Ascending aorta (tissue), 2 donors: Measurements from ENCODE around the gene ITIH1. TPM values are rescaled to one million over a fixed set of nuclear protein-coding genes. Genes with fewer than 3 reads are reported as not detected.

Experiments used
- DNase-seq, 2 donors: peaks; one replicate each; pipeline ENCODE4 v3.0.0-alpha.2; 2019; ENCODE audit warnings: low spot score in 2 of 2
- H3K27ac ChIP-seq, 2 donors: fragments of 200-600 bp; sonication (generic); one replicate each; pipeline ENCODE4 v1.5.1; 2016 to 2017; ENCODE audit warnings: mild to moderate bottlenecking in 1 of 2
- H3K27me3 ChIP-seq: fragments of 200-600 bp; sonication (generic); one replicate; pipeline ENCODE4 v1.5.1; 2017
- H3K36me3 ChIP-seq, 2 donors: fragments of 200-600 bp; sonication (generic); one replicate each; pipeline ENCODE4 v1.5.1; 2016
- H3K4me1 ChIP-seq, 2 donors: fragments of 200-600 bp; sonication (generic); one replicate each; pipeline ENCODE4 v1.5.1; 2016 to 2017; ENCODE audit warnings: mild to moderate bottlenecking in 1 of 2
- H3K4me3 ChIP-seq, 2 donors: fragments of 200-600 bp; sonication (generic); one replicate each; pipeline ENCODE4 v1.5.1; 2016 to 2017; ENCODE audit warnings: mild to moderate bottlenecking in 1 of 2
- H3K9me3 ChIP-seq, 2 donors: fragments of 200-600 bp; sonication (generic); one replicate each; pipeline ENCODE4 v1.5.1; 2016
- intact Hi-C: fragments of 100-400 bp; cut with DNase I; formaldehyde crosslinking; loops from one replicate; pipeline ENCODE4 v1.15.1; 2023
- total RNA-seq: library from RNA; depleted of rRNA; stranded (reverse); fragments of >200 nt; gene quantifications from one replicate; pipeline ENCODE4 v1.1.0, GENCODE V29; 2016
- TF ChIP-seq, protein P1 (sequence below), 3 experiments: fragments of 200-600 bp in 2 of 3; fragments of 450-650 bp in 1 of 3; sonication (generic) in 2 of 3; IDR thresholded peaks; one replicate each; pipeline ENCODE4 v1.5.1; 2016 to 2019; ENCODE audit warnings: antibody characterized with exemption in 3 of 3, mild to moderate bottlenecking in 1 of 3, moderate library complexity in 1 of 3

ITIH1 gene
- total RNA-seq, 1 donor from 2014 or later = 2.0 TPM

DNA sequence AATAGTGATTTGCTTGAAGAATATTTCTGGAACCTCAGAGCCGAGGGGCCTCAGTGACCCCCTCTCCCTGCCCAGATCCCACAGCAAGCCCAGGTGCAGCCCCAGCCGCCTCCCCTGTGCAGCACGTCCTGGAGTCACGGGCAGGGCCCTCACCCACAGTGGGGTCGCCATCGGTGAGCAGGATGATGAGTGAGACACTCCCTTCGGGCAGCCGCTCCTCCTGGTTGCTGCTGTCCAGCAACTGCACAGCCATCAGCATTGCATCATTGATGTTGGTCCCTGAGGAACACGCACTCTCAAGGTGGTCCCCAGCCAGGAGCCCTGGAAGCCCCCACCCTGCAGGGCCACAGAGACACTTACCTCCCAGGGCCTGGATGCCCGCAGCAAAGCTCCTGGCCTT is 46.6 kb downstream of the ITIH1 start:
- Histone ChIP-seq H3K27me3 (no peaks in the 10 kb centered on the region), H3K4me3 (no peak overlapping the region), H3K36me3 (peaks cover 15 to 42% of the 10 kb centered on the region in 2 donors), H3K27ac (no peak overlapping the region), H3K4me1 (no peaks in the 10 kb centered on the region), H3K9me3 (no peaks in the 10 kb centered on the region)
- DNase-seq = no peak
- intact Hi-C loops = no loop called here
- TF ChIP-seq, protein P1, sequence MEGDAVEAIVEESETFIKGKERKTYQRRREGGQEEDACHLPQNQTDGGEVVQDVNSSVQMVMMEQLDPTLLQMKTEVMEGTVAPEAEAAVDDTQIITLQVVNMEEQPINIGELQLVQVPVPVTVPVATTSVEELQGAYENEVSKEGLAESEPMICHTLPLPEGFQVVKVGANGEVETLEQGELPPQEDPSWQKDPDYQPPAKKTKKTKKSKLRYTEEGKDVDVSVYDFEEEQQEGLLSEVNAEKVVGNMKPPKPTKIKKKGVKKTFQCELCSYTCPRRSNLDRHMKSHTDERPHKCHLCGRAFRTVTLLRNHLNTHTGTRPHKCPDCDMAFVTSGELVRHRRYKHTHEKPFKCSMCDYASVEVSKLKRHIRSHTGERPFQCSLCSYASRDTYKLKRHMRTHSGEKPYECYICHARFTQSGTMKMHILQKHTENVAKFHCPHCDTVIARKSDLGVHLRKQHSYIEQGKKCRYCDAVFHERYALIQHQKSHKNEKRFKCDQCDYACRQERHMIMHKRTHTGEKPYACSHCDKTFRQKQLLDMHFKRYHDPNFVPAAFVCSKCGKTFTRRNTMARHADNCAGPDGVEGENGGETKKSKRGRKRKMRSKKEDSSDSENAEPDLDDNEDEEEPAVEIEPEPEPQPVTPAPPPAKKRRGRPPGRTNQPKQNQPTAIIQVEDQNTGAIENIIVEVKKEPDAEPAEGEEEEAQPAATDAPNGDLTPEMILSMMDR (IDR thresholded peaks at IDR 0.05) = no peak

DNA sequence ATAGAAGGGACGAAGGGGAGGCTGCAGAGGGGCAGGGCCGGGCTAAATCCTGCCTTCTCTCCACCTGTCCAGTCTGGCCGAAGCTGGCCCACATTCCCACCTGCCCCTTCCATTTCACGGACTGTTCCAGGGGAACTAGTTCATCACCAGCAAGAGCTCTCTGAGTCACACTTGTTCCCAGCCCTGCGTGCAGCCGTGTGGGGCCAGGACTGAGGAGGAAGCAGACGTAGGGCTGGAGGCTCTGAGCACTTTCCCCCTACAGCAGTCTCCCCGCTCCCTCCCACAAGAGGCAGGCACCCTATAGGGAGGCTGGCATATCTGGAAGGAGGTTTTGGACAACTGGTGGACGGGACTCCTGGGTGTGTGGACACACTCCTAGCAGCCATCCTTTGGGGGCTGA is 50.0 kb downstream of the ITIH1 start:
- Histone ChIP-seq H3K27ac (no peak overlapping the region), H3K9me3 (no peaks in the 10 kb centered on the region), H3K4me1 (peaks cover 21 to 23% of the 10 kb centered on the region in 2 donors), H3K27me3 (no peaks in the 10 kb centered on the region), H3K4me3 (no peak overlapping the region), H3K36me3 (peaks cover 15 to 27% of the 10 kb centered on the region in 2 donors)
- TF ChIP-seq, protein P1 (IDR thresholded peaks at IDR 0.05) = no peak
- intact Hi-C loops = no loop called here
- DNase-seq = no peak

DNA sequence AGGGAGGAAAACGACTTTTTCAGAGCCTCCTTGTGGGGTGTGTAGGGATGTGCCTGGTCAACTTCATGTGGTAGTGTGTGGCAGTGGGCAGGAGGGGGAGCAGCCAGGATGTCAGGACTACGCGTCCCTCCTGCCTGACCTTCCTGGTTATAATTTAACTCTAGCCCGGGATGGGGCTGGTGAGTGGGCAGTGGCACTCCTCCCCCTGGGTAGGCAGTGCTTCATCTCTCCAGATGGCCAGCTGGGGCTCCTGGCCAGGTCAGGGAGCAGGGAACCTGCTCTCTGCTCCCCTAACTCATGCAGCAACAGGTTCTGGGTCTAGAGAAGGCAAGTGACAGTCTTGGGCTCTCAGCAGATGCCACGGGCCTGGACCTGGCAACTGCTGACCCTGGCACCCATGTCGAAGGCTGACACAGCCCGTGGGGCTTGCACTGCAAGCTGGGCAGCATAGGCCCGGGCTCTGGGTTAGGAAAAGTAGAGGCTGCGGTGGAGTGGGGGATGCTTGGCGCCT is 50.5 kb downstream of the ITIH1 start:
- Histone ChIP-seq H3K4me1 (peaks cover 26 to 28% of the 10 kb centered on the region in 2 donors), H3K36me3 (peaks cover 12 to 25% of the 10 kb centered on the region in 2 donors), H3K4me3 (no peak overlapping the region), H3K27me3 (no peaks in the 10 kb centered on the region), H3K27ac (no peak overlapping the region), H3K9me3 (no peaks in the 10 kb centered on the region)
- DNase-seq = no peak
- TF ChIP-seq, protein P1 (IDR thresholded peaks at IDR 0.05) = no peak
- intact Hi-C loops = no loop called here

DNA sequence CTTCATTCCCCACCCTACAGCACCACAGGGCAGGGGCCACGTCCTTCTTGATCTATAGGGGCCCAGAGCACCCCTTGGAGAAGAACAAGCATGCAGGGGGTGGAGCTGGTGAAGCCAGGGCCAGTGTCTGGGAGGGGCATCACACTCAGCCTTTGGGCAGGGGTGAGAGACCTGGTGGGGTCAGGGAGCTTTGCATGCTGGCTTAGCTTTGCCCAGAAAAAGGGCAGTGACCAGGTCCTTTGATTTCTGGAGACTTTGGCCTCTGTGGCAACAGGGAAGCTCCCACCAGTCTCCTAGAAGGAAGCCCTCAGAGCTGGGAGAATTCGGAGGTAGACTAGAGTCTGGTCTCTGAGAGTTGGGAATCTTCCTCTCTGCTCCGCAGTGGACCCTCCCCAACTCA is 52.1 kb downstream of the ITIH1 start:
- Histone ChIP-seq H3K4me1 (peaks cover 26 to 30% of the 10 kb centered on the region in 2 donors), H3K4me3 (no peak overlapping the region)
- intact Hi-C loops = no loop called here

DNA sequence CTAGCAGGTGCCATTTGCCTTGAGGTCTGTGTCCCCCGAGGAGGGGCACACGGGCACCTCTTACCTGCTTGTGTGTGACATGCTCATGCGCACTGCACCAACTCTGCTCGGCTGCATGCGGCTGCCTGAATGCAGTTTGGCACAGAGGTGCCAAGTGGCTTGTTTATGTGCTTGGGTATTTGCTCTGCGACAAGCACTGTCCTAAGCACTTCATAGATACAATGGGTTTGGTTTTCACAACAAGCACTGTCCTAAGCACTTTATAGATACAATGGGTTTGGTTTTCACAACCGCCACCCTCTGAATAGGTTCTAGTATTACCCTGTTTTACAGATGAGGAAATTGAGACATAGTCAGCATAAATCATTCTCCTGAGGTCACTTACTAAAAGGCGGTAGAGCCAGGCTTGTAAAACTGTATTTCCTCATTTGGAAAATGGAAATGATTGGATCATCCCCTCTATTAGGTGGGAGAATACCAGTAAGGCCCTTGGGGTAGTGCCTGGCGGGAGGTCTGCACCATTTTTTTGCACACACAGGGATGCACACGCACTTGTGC is 52.6 kb downstream of the ITIH1 start:
- intact Hi-C loops = loop anchor here (5.0 kb wide), 1 partner anchor 58 kb away; the partner anchor contains the start of gene NEK4
- peaks cover 26 to 33% of the 10 kb centered on the region in 2 donors for H3K4me1 ChIP-seq
- TF ChIP-seq, protein P1 (IDR thresholded peaks at IDR 0.05) = no peak
- no peak for DNase-seq
- no peaks in the 10 kb centered on the region for H3K9me3 ChIP-seq
- no peak overlapping the region for H3K4me3 ChIP-seq
- peaks cover 0 to 5% of the 10 kb centered on the region in 2 donors for H3K36me3 ChIP-seq
- no peaks in the 10 kb centered on the region for H3K27me3 ChIP-seq
- peak overlapping the region; percentile 24 to 95 for H3K27ac ChIP-seq

More for the DNA sequence above, 52.1 kb downstream of the ITIH1 start:
- TF ChIP-seq, protein P1 (IDR thresholded peaks at IDR 0.05) = no peak
- Histone ChIP-seq H3K27me3 (no peaks in the 10 kb centered on the region), H3K36me3 (peaks cover under 1 to 10% of the 10 kb centered on the region in 2 donors), H3K27ac (no peak overlapping the region), H3K9me3 (no peaks in the 10 kb centered on the region)
- no peak for DNase-seq
